ENCODE measurements around the gene GPR107.

GPR107 gene

DNA sequence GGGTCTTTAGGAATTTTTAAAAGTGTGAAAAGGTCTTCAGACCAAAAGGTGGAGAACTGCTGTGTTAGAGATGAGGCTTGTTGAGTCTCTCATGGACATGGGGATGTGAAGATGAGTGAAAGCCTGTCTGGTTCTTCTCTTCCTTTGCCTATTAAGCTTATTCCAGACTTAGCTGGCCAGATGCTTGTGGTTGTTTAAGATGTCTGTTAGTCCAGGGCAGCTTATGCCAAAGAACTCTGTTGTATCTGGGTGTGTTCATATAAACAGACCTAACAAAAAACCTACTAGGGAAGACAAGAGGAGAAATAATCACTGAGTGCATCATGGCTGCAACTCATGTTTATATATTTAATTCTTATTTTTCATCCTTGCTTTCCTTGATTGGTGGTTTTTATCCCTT is 61.0 kb downstream of the GPR107 start:
- TF ChIP-seq TCF12 (IDR thresholded peaks at IDR 0.05; ENCODE audit: low read depth), result no peak
- TF ChIP-seq, protein P1, sequence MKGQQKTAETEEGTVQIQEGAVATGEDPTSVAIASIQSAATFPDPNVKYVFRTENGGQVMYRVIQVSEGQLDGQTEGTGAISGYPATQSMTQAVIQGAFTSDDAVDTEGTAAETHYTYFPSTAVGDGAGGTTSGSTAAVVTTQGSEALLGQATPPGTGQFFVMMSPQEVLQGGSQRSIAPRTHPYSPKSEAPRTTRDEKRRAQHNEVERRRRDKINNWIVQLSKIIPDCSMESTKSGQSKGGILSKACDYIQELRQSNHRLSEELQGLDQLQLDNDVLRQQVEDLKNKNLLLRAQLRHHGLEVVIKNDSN (IDR thresholded peaks at IDR 0.05), result no peak
- no peak for TF ChIP-seq CREB1 (IDR thresholded peaks at IDR 0.05; ENCODE audit: low read depth)
- no peak for TF ChIP-seq RAD21 (IDR thresholded peaks at IDR 0.05; ENCODE audit: low read depth)
- TF ChIP-seq TEAD4 (IDR thresholded peaks at IDR 0.05), result no peak

DNA sequence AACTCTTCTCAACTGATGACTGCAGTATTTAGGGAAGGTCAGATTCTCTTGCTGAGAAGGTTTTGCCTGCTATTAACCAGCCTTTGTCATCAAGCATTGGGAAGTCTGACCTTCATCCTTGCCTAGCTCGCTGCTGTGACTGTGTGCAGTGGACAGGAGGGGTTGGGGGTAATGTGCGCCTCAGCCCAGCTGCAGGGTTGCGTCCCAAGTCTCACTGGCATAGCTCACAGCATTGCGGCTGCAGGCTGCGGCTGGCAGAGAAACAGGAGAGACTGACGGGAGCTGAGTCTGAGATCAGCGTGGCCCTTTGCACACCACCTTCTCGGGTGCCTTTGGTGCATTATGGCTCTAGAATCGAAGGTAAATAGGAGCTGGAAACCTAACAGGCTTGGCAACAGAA is 62.6 kb downstream of the GPR107 start:
- TF ChIP-seq, protein P1 (IDR thresholded peaks at IDR 0.05), result no peak
- TF ChIP-seq FOXM1 (IDR thresholded peaks at IDR 0.05; ENCODE audit: borderline replicate concordance, low read depth), result no peak
- TF ChIP-seq EP300 (IDR thresholded peaks at IDR 0.05; ENCODE audit: borderline replicate concordance), result no peak
- no peak for TF ChIP-seq TCF12 (IDR thresholded peaks at IDR 0.05; ENCODE audit: low read depth)
- no peak for TF ChIP-seq CREB1 (IDR thresholded peaks at IDR 0.05; ENCODE audit: low read depth)
- TF ChIP-seq, protein P2, sequence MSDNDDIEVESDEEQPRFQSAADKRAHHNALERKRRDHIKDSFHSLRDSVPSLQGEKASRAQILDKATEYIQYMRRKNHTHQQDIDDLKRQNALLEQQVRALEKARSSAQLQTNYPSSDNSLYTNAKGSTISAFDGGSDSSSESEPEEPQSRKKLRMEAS (IDR thresholded peaks at IDR 0.05), result no peak
- no peak for TF ChIP-seq NFIC (IDR thresholded peaks at IDR 0.05)
- TF ChIP-seq EGR1 (IDR thresholded peaks at IDR 0.05), result no peak
- no peak for TF ChIP-seq ZBTB7A (IDR thresholded peaks at IDR 0.05; ENCODE audit: low read depth)
- TF ChIP-seq YY1 (IDR thresholded peaks at IDR 0.05; ENCODE audit: low read depth), result no peak
- TF ChIP-seq RAD21 (IDR thresholded peaks at IDR 0.05; ENCODE audit: low read depth), result no peak
- TF ChIP-seq TAF1 (IDR thresholded peaks at IDR 0.05; ENCODE audit: low read depth), result no peak
- TF ChIP-seq TEAD4 (IDR thresholded peaks at IDR 0.05), result no peak
- no peak for TF ChIP-seq CEBPB (IDR thresholded peaks at IDR 0.05)
- TF ChIP-seq, protein P3, sequence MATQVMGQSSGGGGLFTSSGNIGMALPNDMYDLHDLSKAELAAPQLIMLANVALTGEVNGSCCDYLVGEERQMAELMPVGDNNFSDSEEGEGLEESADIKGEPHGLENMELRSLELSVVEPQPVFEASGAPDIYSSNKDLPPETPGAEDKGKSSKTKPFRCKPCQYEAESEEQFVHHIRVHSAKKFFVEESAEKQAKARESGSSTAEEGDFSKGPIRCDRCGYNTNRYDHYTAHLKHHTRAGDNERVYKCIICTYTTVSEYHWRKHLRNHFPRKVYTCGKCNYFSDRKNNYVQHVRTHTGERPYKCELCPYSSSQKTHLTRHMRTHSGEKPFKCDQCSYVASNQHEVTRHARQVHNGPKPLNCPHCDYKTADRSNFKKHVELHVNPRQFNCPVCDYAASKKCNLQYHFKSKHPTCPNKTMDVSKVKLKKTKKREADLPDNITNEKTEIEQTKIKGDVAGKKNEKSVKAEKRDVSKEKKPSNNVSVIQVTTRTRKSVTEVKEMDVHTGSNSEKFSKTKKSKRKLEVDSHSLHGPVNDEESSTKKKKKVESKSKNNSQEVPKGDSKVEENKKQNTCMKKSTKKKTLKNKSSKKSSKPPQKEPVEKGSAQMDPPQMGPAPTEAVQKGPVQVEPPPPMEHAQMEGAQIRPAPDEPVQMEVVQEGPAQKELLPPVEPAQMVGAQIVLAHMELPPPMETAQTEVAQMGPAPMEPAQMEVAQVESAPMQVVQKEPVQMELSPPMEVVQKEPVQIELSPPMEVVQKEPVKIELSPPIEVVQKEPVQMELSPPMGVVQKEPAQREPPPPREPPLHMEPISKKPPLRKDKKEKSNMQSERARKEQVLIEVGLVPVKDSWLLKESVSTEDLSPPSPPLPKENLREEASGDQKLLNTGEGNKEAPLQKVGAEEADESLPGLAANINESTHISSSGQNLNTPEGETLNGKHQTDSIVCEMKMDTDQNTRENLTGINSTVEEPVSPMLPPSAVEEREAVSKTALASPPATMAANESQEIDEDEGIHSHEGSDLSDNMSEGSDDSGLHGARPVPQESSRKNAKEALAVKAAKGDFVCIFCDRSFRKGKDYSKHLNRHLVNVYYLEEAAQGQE (IDR thresholded peaks at IDR 0.05; ENCODE audit: low read depth), result no peak

DNA sequence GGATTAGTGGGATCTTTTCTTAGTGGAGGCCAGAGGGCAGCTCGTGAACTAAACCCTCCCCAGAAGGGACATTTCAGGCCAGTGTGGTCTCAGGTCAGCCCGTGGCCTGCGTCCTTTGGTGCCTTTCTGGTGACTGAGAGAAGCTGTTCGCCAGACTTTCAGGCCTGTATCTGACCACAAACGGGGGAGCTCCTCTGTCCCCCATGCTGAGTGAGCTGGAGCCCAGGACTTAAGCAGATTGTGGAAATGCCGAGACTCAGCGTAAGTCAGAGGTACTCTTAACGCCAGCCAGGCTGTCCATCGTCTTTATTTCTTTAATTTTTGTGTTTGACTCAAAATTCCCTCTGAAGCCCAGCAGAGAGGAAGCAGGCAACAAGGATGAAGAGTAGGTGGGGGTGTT is 63.7 kb downstream of the GPR107 start:
- TF ChIP-seq TEAD4 (IDR thresholded peaks at IDR 0.05) (no peak), EGR1 (IDR thresholded peaks at IDR 0.05) (no peak), EP300 (IDR thresholded peaks at IDR 0.05; ENCODE audit: borderline replicate concordance) (no peak), ZBTB7A (IDR thresholded peaks at IDR 0.05; ENCODE audit: low read depth) (no peak), CREB1 (IDR thresholded peaks at IDR 0.05; ENCODE audit: low read depth) (no peak)
- TF ChIP-seq, protein P1 (IDR thresholded peaks at IDR 0.05), result no peak
- TF ChIP-seq, protein P3 (IDR thresholded peaks at IDR 0.05; ENCODE audit: low read depth), result no peak

DNA sequence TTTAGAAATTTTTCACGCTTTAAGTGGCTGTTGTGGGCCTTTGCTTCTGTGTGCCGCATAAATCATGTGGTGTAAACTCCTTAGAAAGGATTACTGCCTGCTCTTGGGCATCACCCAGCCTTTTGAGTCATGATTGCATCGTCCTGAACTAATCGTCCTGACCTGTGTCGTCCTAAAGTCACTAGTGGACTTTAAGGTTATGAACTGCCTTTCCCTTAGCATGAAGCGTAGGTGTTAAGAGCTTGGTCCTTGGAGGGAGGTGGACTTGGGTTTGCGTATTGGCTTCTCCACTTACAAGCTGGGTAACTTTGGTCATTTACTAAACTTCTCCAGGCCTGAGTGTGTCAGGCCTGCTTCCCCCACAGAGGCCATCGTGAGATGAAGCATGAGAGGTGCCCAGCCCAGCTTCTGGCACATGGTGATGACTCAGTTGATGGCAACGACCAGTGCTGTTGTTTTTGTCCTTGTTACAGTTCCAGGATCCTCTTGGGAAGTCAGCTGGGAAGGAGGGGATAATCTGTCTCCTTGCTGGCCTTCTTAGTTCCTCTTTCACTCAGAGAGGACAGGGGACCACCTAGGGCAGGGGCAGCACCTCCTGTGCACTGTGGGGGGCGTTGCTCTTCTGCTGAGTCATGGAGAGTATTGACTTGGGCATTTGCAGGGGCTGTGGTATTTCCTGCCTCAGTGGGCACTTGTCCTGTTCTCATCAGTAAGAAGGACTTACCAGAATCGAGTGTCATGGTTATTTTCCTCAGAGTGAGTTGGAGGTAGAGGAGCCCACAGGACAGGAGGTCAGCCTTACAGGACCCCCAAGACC is 64.3 kb downstream of the GPR107 start:
- TF ChIP-seq, protein P2 (IDR thresholded peaks at IDR 0.05), result peak; percentile 93
- TF ChIP-seq TCF12 (IDR thresholded peaks at IDR 0.05; ENCODE audit: low read depth), result no peak

DNA sequence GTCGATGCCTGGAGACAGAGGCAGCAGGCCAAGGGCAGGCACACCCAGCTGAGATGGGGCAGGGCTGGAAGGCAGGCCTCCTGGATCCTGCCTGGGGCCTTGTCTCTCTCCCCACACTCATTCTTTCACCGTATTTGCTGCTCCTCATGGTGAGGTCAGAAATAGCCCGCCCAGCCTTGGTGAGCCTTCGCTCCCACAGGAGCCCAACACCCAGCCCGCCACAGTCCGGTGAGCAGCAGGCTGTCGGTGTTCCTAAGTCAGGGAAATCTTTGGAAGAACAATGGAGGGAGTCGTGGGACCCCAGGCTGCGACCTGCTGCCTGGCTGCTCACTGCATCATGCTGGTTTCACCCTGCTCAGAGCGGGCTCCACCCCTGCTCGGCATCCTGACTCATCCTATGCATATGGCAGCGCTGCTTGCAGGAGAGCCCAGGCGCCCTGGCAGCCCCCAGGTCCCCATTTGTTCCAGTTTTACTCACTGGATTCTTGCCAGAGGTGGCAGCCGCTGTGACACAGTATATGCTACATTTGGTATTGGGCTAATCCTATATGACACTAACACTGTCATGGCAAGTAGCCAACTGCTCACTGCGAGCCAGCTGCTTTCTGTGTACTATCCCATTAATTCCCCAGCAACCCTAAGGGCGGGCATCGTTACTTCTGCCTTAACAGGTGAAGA is 65.3 kb downstream of the GPR107 start:
- TF ChIP-seq TEAD4 (IDR thresholded peaks at IDR 0.05) (peak; percentile 83), ZBTB7A (IDR thresholded peaks at IDR 0.05; ENCODE audit: low read depth) (peak; percentile 69; the same call in 1 of the 2 replicates), FOXM1 (IDR thresholded peaks at IDR 0.05; ENCODE audit: borderline replicate concordance, low read depth) (peak; percentile 84; the same call in 1 of the 2 replicates), TCF12 (IDR thresholded peaks at IDR 0.05; ENCODE audit: low read depth) (peak; percentile 95), EGR1 (IDR thresholded peaks at IDR 0.05) (no peak), RAD21 (IDR thresholded peaks at IDR 0.05; ENCODE audit: low read depth) (peak; percentile 18), CEBPB (IDR thresholded peaks at IDR 0.05) (peak; percentile 25; the same call in 1 of the 2 replicates), EP300 (IDR thresholded peaks at IDR 0.05; ENCODE audit: borderline replicate concordance) (peak; percentile 95), YY1 (IDR thresholded peaks at IDR 0.05; ENCODE audit: low read depth) (peak; percentile 84), TAF1 (IDR thresholded peaks at IDR 0.05; ENCODE audit: low read depth) (0 out of 2 replicates have a peak, but pooled peaks have one; percentile 24), NFIC (IDR thresholded peaks at IDR 0.05) (peak; percentile 96), CREB1 (IDR thresholded peaks at IDR 0.05; ENCODE audit: low read depth) (0 out of 2 replicates have a peak, but pooled peaks have one; percentile 32)
- TF ChIP-seq, protein P2 (IDR thresholded peaks at IDR 0.05), result peak; percentile 86
- TF ChIP-seq, protein P1 (IDR thresholded peaks at IDR 0.05), result no peak
- TF ChIP-seq, protein P3 (IDR thresholded peaks at IDR 0.05; ENCODE audit: low read depth), result no peak
